ENCODE results near the gene DCLK1.
"Not testable (repeated sequence)": the region's sequence is repeated elsewhere in the genome, so short reads cannot be mapped to it uniquely, and the experiment has no call there.

The DCLK1 gene

GRCh38 chr13:36108342-36108741 lies 22.8 kb downstream of the DCLK1 start:
- H3K4me1 ChIP-seq (ENCODE audit: insufficient read depth, low read length, poor library complexity, severe bottlenecking), result no peaks in the 10 kb centered on the region
- no peaks in the 10 kb centered on the region for H3K36me3 ChIP-seq (ENCODE audit: insufficient read depth, low read length)
- H3K4me2 ChIP-seq (ENCODE audit: low read depth, low read length, poor library complexity, severe bottlenecking), result no peak overlapping the region
- no peak overlapping the region for H3K9ac ChIP-seq (ENCODE audit: low read depth, low read length, poor library complexity, severe bottlenecking)
- no peaks in the 10 kb centered on the region for H3F3A ChIP-seq (ENCODE audit: low read depth)
- no peak overlapping the region for H2AFZ ChIP-seq (ENCODE audit: low read length)
- no peaks in the 10 kb centered on the region for H3K27me3 ChIP-seq (ENCODE audit: insufficient read depth, low read length, poor library complexity, severe bottlenecking)
- no peaks in the 10 kb centered on the region for H3K9me2 ChIP-seq (replicated peaks; ENCODE audit: low read depth, low read length)
- H3K9me3 ChIP-seq (ENCODE audit: insufficient read depth, low read depth, low read length), result 0 out of 2 replicates have a peak, but pooled peaks cover 3% of the 10 kb centered on the region
- H3K79me2 ChIP-seq (ENCODE audit: insufficient read depth, low read length), result no peaks in the 10 kb centered on the region
- no peak for TF ChIP-seq EZH2phosphoT487 (IDR thresholded peaks at IDR 0.05; ENCODE audit: borderline replicate concordance)
- TF ChIP-seq CTCF (conservative IDR thresholded peaks at IDR 0.05; ENCODE audit: low read length), result no peak
- no peak overlapping the region for H3K4me3 ChIP-seq (ENCODE audit: low read length, poor library complexity, severe bottlenecking)
- no peaks in the 10 kb centered on the region for H4K20me1 ChIP-seq (ENCODE audit: insufficient read depth, low read length, poor library complexity, severe bottlenecking)

GRCh38 chr13:36107521-36107920 lies 23.7 kb downstream of the DCLK1 start:
- H3K9ac ChIP-seq (ENCODE audit: low read depth, low read length, poor library complexity, severe bottlenecking), result no peak overlapping the region
- no peaks in the 10 kb centered on the region for H4K20me1 ChIP-seq (ENCODE audit: insufficient read depth, low read length, poor library complexity, severe bottlenecking)
- H3K9me2 ChIP-seq (replicated peaks; ENCODE audit: low read depth, low read length), result no peaks in the 10 kb centered on the region
- H3F3A ChIP-seq (ENCODE audit: low read depth), result no peaks in the 10 kb centered on the region
- no peak overlapping the region for H3K4me2 ChIP-seq (ENCODE audit: low read depth, low read length, poor library complexity, severe bottlenecking)
- H2AFZ ChIP-seq (ENCODE audit: low read length), result no peak overlapping the region
- H3K4me1 ChIP-seq (ENCODE audit: insufficient read depth, low read length, poor library complexity, severe bottlenecking), result no peaks in the 10 kb centered on the region
- 0 out of 2 replicates have a peak, but pooled peaks cover 3% of the 10 kb centered on the region for H3K9me3 ChIP-seq (ENCODE audit: insufficient read depth, low read depth, low read length)
- H3K27me3 ChIP-seq (ENCODE audit: insufficient read depth, low read length, poor library complexity, severe bottlenecking), result no peaks in the 10 kb centered on the region
- no peaks in the 10 kb centered on the region for H3K36me3 ChIP-seq (ENCODE audit: insufficient read depth, low read length)
- H3K79me2 ChIP-seq (ENCODE audit: insufficient read depth, low read length), result no peaks in the 10 kb centered on the region
- no peak overlapping the region for H3K4me3 ChIP-seq (ENCODE audit: low read length, poor library complexity, severe bottlenecking)
- no peak for TF ChIP-seq EZH2phosphoT487 (IDR thresholded peaks at IDR 0.05; ENCODE audit: borderline replicate concordance)

GRCh38 chr13:36105726-36106125 lies 25.5 kb downstream of the DCLK1 start:
- Histone ChIP-seq H3K9me2 (replicated peaks; ENCODE audit: low read depth, low read length) (no peaks in the 10 kb centered on the region), H3K4me1 (ENCODE audit: insufficient read depth, low read length, poor library complexity, severe bottlenecking) (no peaks in the 10 kb centered on the region), H3K79me2 (ENCODE audit: insufficient read depth, low read length) (no peaks in the 10 kb centered on the region), H3K36me3 (ENCODE audit: insufficient read depth, low read length) (no peaks in the 10 kb centered on the region), H3K9ac (ENCODE audit: low read depth, low read length, poor library complexity, severe bottlenecking) (no peak overlapping the region), H3K27me3 (ENCODE audit: insufficient read depth, low read length, poor library complexity, severe bottlenecking) (no peaks in the 10 kb centered on the region), H2AFZ (ENCODE audit: low read length) (no peak overlapping the region), H3K4me3 (ENCODE audit: low read length, poor library complexity, severe bottlenecking) (no peak overlapping the region), H3K4me2 (ENCODE audit: low read depth, low read length, poor library complexity, severe bottlenecking) (no peak overlapping the region), H4K20me1 (ENCODE audit: insufficient read depth, low read length, poor library complexity, severe bottlenecking) (no peaks in the 10 kb centered on the region), H3F3A (ENCODE audit: low read depth) (no peaks in the 10 kb centered on the region), H3K9me3 (ENCODE audit: insufficient read depth, low read depth, low read length) (0 out of 2 replicates have a peak, but pooled peaks cover 3% of the 10 kb centered on the region)
- no peak for TF ChIP-seq EZH2phosphoT487 (IDR thresholded peaks at IDR 0.05; ENCODE audit: borderline replicate concordance)

- no peak overlapping the region for H3K4me3 ChIP-seq (ENCODE audit: low read length, poor library complexity, severe bottlenecking)
- no peak overlapping the region for H3K9ac ChIP-seq (ENCODE audit: low read depth, low read length, poor library complexity, severe bottlenecking)
- H3K79me2 ChIP-seq (ENCODE audit: insufficient read depth, low read length), result no peaks in the 10 kb centered on the region
- H3K36me3 ChIP-seq (ENCODE audit: insufficient read depth, low read length), result no peaks in the 10 kb centered on the region
- no peaks in the 10 kb centered on the region for H3K9me3 ChIP-seq (ENCODE audit: insufficient read depth, low read depth, low read length)
- no peaks in the 10 kb centered on the region for H3K27me3 ChIP-seq (ENCODE audit: insufficient read depth, low read length, poor library complexity, severe bottlenecking)
- TF ChIP-seq CTCF (conservative IDR thresholded peaks at IDR 0.05; ENCODE audit: low read length) (no peak), EZH2phosphoT487 (IDR thresholded peaks at IDR 0.05; ENCODE audit: borderline replicate concordance) (no peak)
- H2AFZ ChIP-seq (ENCODE audit: low read length), result no peak overlapping the region
- no peak overlapping the region for H3K4me2 ChIP-seq (ENCODE audit: low read depth, low read length, poor library complexity, severe bottlenecking)
- no peaks in the 10 kb centered on the region for H4K20me1 ChIP-seq (ENCODE audit: insufficient read depth, low read length, poor library complexity, severe bottlenecking)
- no peaks in the 10 kb centered on the region for H3K4me1 ChIP-seq (ENCODE audit: insufficient read depth, low read length, poor library complexity, severe bottlenecking)
- H3K9me2 ChIP-seq (replicated peaks; ENCODE audit: low read depth, low read length), result no peaks in the 10 kb centered on the region
- no peaks in the 10 kb centered on the region for H3F3A ChIP-seq (ENCODE audit: low read depth)
Observed at GRCh38 chr13:36102721-36103120, 28.5 kb downstream of the DCLK1 start.

GRCh38 chr13:36101907-36102306 lies 29.3 kb downstream of the DCLK1 start:
- H3F3A ChIP-seq (ENCODE audit: low read depth); H4K20me1 ChIP-seq (ENCODE audit: insufficient read depth, low read length, poor library complexity, severe bottlenecking); H3K27me3 ChIP-seq (ENCODE audit: insufficient read depth, low read length, poor library complexity, severe bottlenecking); H3K79me2 ChIP-seq (ENCODE audit: insufficient read depth, low read length); H3K9me3 ChIP-seq (ENCODE audit: insufficient read depth, low read depth, low read length); H3K4me1 ChIP-seq (ENCODE audit: insufficient read depth, low read length, poor library complexity, severe bottlenecking); H2AFZ ChIP-seq (ENCODE audit: low read length); H3K9me2 ChIP-seq (replicated peaks; ENCODE audit: low read depth, low read length); H3K4me2 ChIP-seq (ENCODE audit: low read depth, low read length, poor library complexity, severe bottlenecking); H3K9ac ChIP-seq (ENCODE audit: low read depth, low read length, poor library complexity, severe bottlenecking); H3K36me3 ChIP-seq (ENCODE audit: insufficient read depth, low read length); H3K4me3 ChIP-seq (ENCODE audit: low read length, poor library complexity, severe bottlenecking): not testable (repeated sequence)

Measured in Loucy (cell line).